ENCODE results near the gene NECAB3. TPM values are rescaled to one million over a fixed set of nuclear protein-coding genes. Genes with fewer than 3 reads are reported as not detected.

NECAB3 gene
- total and polyA plus RNA-seq, 2 donors (not counting 3 experiments of a cell fraction or from before 2014, with no cell fraction given): 18.1 to 22.4 TPM

- POLR2A ChIA-PET: no interaction called here
- intact Hi-C loops (cut with micrococcal nuclease): no loop called here
- no peak overlapping the region for H3K9ac ChIP-seq (replicated peaks; ENCODE audit: extremely low read depth, insufficient read depth, low read length)
- DNase-seq (ENCODE audit: low read depth, low spot score) (no peak), FAIRE-seq (no peak)
- TF ChIP-seq MYC (IDR thresholded peaks at IDR 0.05; ENCODE audit: low read depth, low read length) (no peak), FOS (IDR thresholded peaks at IDR 0.05; ENCODE audit: borderline replicate concordance, insufficient read depth, low read length) (no peak), CTCF (IDR thresholded peaks at IDR 0.05; ENCODE audit: extremely low read depth in 1 of 2, insufficient read depth in 1 of 2, low read depth in 1 of 2, low read length in 2 of 2) (no peak), JUN (IDR thresholded peaks at IDR 0.05; ENCODE audit: borderline replicate concordance, insufficient read depth, insufficient read length, low read depth) (no peak), POLR2A (IDR thresholded peaks at IDR 0.05; ENCODE audit: low read depth, low read length) (no peak), EZH2 (IDR thresholded peaks at IDR 0.05; ENCODE audit: borderline replicate concordance, low read depth, low read length, severe bottlenecking) (no peak), GATA2 (IDR thresholded peaks at IDR 0.05; ENCODE audit: insufficient read depth, insufficient read length, low read depth, low read length) (no peak), MAX (IDR thresholded peaks at IDR 0.05; ENCODE audit: insufficient read depth, insufficient read length) (no peak), POLR2AphosphoS5 (IDR thresholded peaks at IDR 0.05; ENCODE audit: insufficient read depth, low read depth, low read length) (no peak)
- H3K4me3 ChIP-seq (replicated peaks in 1 of 3; ENCODE audit: insufficient read depth in 1 of 3, low read depth in 1 of 3, low read length in 3 of 3): no peak overlapping the region
- H3K27ac ChIP-seq (ENCODE audit: insufficient read depth, low read depth, low read length): no peak overlapping the region
- H3K4me2 ChIP-seq (ENCODE audit: insufficient read depth, low read length): no peak overlapping the region
- no TSS peak for BruUV-seq (replicated peaks)
- no peaks in the 10 kb centered on the region for H3K9me3 ChIP-seq (replicated peaks; ENCODE audit: control insufficient read depth, insufficient read depth, low read length)
- no peaks in the 10 kb centered on the region for H3K4me1 ChIP-seq (ENCODE audit: control insufficient read depth, extremely low read depth, insufficient read depth, low read length)
- H3K9me1 ChIP-seq (replicated peaks; ENCODE audit: control insufficient read depth, extremely low read depth, insufficient read depth, low read length): no peaks in the 10 kb centered on the region
- no peaks in the 10 kb centered on the region for H4K20me1 ChIP-seq (replicated peaks; ENCODE audit: control insufficient read depth, extremely low read depth, insufficient read depth, low read length)
- no peaks in the 10 kb centered on the region for H3K27me3 ChIP-seq (ENCODE audit: control insufficient read depth in 2 of 2, insufficient read depth in 2 of 2, low read length in 2 of 2)
- dilution Hi-C loops (cut with MboI; ENCODE audit: extremely low pct_ligation_motif_present, low sequenced_read_pairs): no loop called here
- H2AFZ ChIP-seq (ENCODE audit: low read depth, low read length): no peak overlapping the region
- H3K79me2 ChIP-seq (ENCODE audit: control insufficient read depth, insufficient read depth, low read length): no peaks in the 10 kb centered on the region
- CTCF ChIA-PET: no interaction called here
- H3K36me3 ChIP-seq (ENCODE audit: control insufficient read depth in 2 of 2, extremely low read depth in 1 of 2, insufficient read depth in 2 of 2, low read length in 2 of 2): peaks cover 0 to 6% of the 10 kb centered on the region in 2 experiments
These were observed 44.2 kb downstream of the NECAB3 start for GRCh38 chr20:33629979-33630378.

Data from endothelial cell of umbilical vein (primary cell).